HG03565 (cell line): Measurements from ENCODE around the gene SECISBP2.
"Not testable (repeated sequence)": the region's sequence is repeated elsewhere in the genome, so short reads cannot be mapped to it uniquely, and the experiment has no call there.

ENCODE experiments used
- ATAC-seq: cut with Tn5 transposase; IDR thresholded peaks from one replicate; pipeline ENCODE4 v1.9.1; 2021; ENCODE audit warnings: mild to moderate bottlenecking, moderate library complexity; ENCODE audit not compliant: unreplicated experiment

SECISBP2 gene

DNA sequence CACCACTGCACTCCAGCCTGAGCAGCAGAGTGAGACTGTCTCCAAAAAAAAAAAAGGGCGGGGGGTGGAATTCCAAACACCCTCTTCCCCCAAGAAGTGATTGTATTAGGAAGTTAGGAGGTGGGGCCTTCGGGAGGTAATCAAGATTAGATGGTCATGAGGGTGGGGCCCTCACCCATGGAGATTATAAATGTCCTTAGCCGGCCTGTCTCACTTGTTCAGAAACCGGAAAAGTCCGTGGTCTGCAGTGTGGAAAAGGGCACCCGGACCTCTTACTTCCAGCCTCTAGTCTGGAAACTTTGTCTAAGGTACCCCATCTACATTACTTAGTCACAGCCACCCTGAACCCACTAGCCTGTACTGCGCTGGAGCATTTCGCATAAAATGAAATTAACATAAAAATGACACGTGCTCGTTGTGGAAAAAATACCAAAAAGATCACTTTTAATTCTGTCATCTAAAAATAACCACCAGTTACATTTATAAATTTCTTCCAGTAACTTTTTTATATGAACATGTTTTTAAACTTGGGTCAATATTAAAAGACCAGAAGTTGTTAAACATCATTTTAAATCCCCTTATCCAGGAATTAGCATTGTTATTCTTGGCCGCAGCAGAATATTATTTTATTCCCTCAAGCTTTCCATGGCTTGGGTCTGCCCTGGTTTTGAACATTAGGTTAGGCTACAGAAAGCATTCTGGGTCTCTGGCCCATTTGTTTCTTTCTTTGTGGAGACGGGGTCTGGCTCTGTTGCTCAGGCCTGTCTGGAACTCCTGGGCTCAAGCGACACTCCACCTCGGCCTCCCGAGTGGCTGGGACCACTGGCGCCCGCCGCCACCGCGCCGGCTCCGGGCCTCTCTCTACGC is 8.5 kb upstream of the SECISBP2 start:
- no peak for ATAC-seq

DNA sequence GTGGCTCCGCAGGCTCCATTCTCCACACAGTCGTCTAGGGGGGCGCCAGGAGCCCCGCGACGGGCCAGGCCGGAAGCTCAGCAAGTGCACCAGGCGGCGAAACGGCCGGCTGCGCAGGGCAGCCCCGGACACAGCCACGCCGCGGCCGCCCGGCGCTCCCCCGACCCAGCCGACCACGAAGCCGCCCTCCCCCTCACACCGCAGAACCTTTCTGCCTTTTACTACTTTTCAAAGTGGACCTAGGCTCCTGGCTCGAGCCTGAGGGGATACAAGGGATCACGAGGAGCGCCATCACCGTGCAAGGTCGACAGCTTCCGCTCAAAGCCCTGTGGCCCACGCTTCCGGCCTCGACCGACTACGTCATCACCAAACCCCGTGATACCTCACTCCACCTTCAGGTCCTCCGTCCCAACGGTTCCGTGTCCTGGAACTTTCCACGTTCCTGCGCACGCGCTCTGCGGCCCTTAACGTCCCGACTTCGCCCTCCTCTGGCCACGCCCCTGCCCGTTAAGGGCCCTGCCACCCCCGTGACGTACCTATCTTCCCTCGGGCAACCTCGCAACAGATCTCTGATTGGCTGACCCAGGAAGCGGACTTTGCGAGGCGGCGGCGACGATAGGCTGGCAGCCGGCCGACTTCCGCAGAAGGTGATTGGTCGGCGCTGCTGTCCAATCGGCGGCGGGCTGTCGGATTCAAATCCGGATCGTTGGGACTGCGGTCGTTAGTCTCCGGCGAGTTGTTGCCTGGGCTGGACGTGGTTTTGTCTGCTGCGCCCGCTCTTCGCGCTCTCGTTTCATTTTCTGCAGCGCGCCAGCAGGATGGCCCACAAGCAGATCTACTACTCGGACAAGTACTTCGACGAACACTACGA is 7.6 kb upstream of the SECISBP2 start, which contains the start of gene CKS2:
TSS of gene CKS2 (plus strand) at position 721 of the 871 bp plus-strand sequence. CDS start at position 819, 98 bp downstream.
- peak; percentile 85 for ATAC-seq

DNA sequence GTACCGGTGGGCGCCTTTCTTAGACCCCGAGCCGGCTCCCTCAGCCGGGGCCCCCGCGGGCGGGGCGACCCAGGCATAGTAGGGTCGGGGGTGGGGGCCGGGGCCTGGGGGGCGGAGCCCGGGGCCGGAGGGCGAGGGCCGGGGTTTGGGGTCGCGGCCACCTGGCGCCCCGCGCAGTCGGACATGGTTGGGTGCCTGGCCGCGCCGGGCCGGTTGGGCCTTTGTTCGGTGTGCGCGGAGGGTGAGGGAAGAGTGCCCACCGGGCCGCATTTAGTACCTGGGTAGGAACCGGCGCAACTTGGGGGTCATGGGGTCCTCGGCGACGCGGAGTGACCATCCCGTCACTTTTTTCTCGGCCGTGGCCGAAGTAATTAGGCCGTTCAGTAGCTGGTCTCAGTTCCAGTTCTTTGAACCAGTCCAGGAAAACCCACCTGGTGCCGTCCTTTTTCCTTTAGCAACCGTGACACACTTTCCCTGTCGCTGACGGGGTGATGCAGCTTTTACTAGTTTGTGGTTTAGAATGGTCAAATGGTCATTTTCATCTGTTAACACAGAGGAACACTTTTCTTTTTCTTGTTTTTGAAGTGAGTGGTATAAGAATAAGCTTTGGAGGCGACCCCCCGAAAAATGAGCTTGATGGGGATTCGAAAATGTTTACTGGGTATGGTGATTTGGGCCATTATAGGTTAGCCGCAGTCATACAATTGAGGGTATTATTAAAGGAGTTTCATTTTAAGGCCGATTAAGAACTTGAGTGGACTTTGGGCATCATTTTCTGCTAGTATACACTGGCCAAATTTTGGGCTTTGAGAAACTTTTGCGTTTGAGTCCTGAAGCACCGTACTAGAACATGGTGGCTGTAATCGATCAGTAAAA is 6.7 kb upstream of the SECISBP2 start:
- ATAC-seq: no peak

DNA sequence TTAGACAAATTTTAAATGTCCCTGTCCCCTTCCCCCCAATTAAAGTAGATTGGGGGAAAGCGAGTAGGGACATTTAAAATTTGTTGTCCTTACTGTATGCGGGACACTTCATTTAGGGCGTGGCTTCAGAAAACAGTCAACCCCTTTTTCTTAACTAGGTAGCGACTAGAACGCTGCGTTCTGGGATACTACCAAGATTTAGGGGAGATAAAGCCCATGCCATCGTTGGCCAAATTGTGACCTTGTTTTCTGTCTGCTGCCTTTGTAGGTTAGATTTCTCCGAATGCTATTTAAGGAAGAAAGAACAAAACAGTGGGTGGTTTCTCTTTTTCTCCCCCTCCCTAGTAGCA is 6.1 kb upstream of the SECISBP2 start:
- ATAC-seq: no peak

DNA sequence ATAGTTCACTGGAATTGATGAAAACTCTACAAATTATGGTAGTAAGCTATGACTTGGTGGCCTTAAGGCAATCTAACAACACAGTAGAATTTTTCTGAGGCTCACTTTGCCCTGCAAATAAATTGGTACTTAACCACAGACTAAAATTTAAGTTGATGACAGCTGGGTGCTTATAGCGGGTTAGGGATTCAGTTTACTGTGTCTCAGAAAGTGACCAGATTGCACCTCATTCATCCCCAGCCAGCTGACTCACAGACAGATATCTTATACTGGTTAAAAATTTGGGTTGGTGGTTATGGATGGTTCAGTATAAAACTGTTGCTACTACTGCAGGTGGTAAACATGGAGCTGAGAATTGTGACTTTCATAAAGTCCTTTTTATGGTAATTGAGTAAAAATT is 4.5 kb upstream of the SECISBP2 start:
- ATAC-seq: no peak

DNA sequence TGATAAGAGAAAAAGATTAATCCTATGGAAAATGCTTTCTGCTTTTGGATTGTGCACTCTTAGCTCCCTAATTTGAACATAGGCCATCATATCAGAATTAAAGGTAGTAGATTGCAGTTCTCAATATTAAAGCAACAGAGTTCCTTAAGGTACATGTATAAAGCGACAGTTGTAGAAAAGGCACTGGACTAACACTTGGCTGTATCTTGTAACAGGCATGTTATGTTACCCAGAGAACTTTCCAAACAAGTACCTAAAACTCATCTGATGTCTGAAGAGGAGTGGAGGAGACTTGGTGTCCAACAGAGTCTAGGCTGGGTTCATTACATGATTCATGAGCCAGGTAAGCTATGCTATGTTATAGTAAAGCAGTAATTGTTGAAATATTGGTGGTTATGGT is 3.3 kb upstream of the SECISBP2 start:
- no peak for ATAC-seq

DNA sequence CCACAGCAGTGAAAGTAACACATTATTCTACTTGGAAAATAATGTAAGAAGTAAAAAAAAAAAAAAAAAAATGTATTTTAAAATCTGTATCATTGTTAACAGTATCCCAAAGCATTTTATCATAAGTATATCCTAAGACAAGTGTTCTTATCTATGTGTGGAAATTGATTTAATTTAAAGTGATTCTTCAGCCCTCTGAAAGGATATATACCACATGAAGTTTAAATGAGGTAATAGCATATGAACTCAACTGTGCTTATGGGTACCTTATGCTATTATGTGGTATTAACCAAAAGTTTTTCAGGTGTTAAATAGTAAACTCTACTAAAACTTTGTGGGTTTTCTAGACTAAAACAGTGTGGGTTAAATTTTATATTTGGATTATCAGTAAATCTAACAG is 2.8 kb upstream of the SECISBP2 start:
- ATAC-seq: no peak

DNA sequence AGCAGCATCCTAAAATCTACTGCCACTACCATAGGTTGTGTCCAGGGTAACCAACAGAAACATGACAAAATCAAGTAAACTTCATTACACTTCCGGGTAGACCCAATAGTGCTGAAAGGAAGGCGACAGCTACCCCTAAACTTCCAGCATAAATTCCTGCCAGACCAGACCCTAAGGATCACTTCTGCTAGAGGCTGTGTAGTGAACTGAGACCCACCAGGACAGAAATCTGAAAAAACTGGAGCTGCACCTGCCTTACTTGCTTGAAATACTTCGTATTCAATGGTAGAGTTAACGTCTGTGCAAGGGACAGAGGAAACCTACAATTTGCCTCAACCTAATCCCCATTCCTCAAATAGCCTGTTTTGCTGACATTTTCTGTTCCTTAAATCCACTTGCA is 1.0 kb upstream of the SECISBP2 start:
- ATAC-seq: no peak

DNA sequence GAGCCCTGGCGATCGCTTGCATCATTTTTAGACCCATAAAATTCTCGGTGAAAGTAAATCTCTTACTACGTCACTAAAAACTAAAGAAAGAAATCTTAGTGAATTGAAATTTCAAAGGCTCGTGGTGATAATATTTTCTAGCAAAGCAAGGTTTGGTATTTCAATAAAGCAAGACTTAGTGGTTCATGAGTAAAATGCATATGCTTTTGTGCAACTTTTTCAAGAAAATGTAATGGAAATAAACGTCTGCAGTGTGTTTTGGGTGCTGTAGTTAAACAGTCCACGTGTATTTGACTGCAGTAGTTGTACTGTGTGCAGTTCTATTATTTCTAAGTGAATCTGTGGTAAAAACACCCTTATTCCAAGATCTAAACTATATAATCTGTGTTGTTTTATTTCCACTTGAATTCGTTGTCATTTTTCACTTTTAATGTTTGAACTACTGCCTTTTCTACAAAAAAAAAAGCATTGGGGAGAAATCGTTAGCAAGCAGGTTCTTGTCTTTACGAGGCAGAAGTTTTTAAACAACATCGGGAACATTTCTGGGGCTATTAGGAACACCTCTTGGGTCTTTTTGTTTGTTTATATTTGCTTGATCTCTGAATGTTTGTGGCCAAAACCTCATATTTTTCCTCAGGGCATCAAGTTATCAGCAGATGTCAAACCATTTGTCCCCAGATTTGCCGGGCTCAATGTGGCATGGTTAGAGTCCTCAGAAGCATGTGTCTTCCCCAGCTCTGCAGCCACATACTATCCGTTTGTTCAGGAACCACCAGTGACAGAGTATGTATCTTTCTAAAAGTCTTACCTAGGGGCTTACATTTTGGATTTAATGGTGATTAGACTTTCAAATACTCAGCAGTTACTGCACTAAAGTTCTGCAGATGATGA is 960 bp downstream of the SECISBP2 start:
- no peak for ATAC-seq

DNA sequence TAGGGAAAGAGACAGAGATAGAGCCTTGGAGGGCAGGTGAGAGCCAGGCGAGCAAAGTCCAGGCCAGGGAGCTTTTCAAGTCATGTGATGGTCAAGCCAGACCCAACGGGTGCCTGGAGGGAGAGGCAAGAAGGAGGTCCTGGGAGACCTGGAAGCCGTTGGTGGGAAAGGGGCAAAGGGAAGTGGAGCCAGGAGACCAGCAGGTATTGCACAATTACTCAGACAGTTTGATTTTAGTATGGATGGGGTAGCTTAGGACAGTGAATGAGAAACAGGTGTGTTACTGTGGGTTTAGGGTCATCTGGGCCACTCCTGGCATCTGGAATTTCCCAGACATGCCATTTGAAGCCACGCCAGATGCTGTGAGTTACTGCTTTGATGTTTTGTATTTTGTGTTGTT is 5.1 kb downstream of the SECISBP2 start:
- no peak for ATAC-seq

DNA sequence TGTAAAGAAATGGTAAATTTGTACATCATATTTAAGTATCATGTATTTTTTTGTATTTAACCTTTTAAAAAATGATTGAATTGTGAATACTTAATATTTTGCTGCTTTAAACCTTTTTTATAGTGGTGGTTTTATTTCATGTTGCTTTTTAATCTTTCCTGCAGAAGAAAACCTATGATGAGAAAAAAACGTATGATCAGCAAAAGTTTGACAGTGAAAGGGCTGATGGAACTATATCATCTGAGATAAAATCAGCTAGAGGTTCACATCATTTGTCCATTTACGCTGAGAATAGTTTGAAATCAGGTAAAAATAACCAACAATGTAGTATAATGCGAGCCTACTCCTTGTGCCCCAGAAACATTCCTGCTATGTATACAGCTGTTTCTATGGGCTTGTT is 7.4 kb downstream of the SECISBP2 start:
- no peak for ATAC-seq

DNA sequence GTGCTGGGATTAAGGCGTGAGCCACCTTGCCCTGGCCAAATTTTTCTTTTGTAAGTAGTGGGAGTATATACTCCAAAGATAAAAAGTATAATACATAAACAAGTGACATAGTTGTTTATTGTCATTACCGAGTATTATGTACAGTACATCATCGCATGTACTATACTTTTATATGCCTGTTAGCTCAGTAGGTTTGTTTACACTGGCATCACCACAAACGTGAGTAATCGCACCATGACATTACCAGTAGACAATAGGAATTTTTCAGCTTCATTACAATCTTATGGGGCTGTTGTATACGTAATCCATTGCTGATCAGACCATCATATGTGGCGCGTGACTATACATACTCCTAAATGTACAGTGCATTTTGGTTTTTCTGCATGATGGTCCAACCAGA is 9.8 kb downstream of the SECISBP2 start:
- no peak for ATAC-seq

DNA sequence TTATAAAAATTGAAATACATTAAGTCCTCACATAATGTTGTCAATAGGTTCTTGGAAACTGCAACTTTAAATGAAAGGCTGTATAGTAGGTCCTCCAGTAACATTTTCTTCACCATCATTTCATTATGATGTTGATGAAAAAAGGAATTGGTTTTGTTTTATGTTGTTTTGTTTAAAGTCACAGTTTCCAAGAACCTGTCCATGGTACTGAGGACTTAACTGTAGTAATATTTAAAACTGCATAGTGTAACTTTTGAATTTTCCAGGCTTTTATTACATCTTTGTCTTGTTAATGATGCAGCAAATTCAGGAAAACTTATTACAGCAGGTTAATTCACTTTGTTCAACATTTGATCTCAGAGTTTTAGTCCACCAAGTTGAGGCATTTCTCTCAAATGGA is 11.6 kb downstream of the SECISBP2 start:
- no peak for ATAC-seq

DNA sequence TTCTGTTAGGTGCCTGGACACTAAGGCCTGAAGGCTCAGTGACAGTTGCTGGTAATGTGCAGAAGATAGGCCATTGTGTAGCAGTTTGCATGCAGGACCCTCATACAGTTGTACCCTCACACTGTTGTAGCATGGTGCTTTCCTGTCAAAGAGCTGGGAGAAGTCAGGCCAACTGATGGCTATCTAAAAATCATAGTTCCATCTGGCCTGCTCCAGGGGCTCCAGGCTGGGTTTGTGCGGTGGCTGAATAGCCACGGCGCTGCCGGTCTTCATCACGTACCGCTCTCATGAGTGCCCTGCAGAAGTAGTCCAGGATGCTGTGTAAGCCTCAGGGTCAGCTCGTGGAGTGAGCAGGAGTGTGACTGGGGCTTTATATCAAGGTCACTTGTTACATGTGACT is 12.2 kb downstream of the SECISBP2 start:
- no peak for ATAC-seq

DNA sequence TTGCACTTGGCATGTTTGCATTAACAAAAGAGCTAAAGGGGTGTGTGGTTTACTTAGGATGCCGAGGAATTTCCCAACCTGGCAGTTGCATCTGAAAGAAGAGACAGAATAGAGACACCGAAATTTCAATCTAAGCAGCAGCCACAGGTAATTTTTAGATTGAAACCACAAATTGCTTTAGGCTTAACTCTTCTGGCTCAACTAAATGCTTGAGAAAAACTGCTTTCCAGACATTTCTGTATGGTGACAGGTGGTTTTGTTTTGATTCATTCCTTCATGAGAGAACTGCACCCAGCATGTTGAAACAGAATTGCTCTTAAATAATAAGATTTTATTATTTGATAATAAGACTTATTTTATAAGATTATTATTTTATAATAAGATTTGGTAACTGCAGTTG is 21.5 kb downstream of the SECISBP2 start:
- ATAC-seq: peak; percentile 28

DNA sequence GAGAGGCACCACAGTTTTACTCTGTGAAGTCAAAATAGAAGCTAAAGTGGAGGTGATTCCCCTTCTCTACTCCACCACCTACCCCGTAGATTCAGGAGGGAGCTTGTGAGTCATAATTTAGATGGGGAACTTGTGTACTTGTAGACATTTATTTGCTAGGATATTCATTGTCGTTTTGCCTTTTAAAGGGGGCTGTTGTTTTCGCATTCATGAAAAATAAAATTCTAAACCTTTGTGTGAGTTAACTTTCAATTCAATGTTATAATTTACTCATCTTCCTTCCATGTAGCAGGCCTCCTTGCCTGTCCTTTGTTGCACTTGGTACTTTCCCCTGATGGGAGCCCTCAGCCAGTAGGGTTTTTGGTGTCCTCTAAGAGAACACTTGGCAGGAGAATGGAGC is 22.0 kb downstream of the SECISBP2 start:
- peak; percentile 63 for ATAC-seq

DNA sequence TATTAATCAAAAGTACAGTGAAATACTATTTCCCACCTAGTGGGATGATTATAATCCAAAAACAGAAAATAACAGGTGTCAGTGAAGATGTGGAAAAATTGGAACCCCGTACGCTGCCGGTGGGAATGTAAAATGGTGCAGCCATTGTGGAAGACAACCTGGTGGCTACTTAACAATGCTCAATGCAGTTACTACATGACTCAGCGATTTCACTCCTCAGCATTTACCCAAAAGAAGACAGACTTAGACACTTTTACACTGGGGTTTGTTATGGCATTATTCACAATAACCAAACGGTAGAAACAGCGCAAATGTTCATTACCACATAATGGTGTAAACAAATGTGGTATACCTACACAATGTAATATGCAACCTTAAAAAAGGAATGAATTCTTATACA is 23.9 kb downstream of the SECISBP2 start:
- no peak for ATAC-seq

DNA sequence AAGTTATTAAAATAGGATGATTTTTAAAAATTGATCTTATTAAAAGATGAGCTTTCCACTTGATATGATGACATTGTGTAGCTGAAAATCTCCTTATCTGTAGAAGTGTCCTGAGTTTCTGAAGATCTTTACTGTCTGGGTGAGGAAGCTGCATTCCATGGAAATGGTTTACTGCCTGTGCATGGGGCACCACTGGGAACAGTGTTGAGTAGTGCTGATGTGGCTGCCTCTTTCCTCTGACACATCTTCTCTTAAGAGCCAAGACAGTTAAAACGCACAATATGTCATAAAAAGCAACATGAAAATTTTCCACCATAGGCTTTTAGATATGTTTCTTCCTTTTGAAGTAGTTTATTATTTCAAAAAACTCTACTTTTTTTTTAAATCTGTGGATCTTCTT is 24.6 kb downstream of the SECISBP2 start:
- no peak for ATAC-seq

DNA sequence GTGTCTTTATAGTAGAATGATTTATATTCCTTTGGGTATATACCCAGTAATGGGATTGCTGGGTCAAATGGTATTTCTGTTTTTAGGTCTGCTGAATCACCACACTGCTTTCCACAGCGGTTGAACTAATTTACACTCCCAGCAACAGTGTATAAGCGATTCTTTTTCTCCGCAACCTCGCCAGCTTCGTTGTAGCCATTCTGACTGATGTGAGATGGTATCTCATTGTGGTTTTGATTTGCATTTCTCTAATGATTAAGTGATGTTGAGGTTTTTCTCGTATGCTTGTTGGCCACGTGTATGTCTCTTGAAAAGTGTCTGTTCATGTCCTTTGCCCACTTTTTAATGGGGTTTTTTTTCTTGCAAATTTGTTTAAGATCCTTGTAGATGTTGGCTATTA is 25.5 kb downstream of the SECISBP2 start:
- not testable (repeated sequence) for ATAC-seq

DNA sequence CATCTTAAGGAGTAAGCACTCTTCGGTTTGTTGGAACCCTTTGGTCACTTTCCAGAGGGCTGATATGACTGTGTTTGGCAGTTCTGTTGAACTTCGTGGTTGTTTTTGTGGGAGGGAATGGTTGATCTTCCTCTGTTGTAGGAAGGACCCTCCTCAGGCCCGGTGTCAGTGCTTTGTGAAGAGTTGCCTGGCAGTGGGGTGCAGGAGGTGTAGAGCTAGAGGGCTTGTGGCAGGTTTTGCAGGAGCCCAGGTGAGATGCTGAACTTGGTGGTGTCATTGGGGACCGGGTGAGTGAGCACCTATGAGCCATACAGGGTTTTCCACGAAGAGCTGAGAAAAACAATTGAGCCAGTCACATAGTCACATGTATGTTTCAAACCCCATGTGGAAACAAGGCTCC is 27.2 kb downstream of the SECISBP2 start:
- ATAC-seq: no peak
